ENCODE measurements around the gene HOMEZ.
"Not testable (repeated sequence)": the region's sequence is repeated elsewhere in the genome, so short reads cannot be mapped to it uniquely, and the experiment has no call there.

The HOMEZ gene

GRCh38 chr14:23281247-23281646, 4.7 kb downstream of the HOMEZ start:
- no peaks in the 10 kb centered on the region; the same call in 1 of the 2 replicates for H3K4me1 ChIP-seq (ENCODE audit: low read length)
- no peaks in the 10 kb centered on the region for H4K20me1 ChIP-seq (ENCODE audit: insufficient read depth, low read length)
- no peaks in the 10 kb centered on the region for H3K9me2 ChIP-seq (replicated peaks; ENCODE audit: insufficient read depth, low read length)
- no peak overlapping the region for H3K4me2 ChIP-seq (ENCODE audit: low read depth, low read length)
- no peaks in the 10 kb centered on the region for H3K27me3 ChIP-seq (replicated peaks; ENCODE audit: insufficient read depth, low read length)
- no peak overlapping the region for H2AFZ ChIP-seq (ENCODE audit: low read length)
- H3K79me2 ChIP-seq (ENCODE audit: low read length): peaks cover 19% of the 10 kb centered on the region
- no peak for DNase-seq
- H3K9ac ChIP-seq (ENCODE audit: low read length): no peak overlapping the region
- no peaks in the 10 kb centered on the region; the same call in 1 of the 2 replicates for H3F3A ChIP-seq (ENCODE audit: insufficient read depth, low read length)
- no peaks in the 10 kb centered on the region for H3K9me3 ChIP-seq (replicated peaks; ENCODE audit: insufficient read depth, low read length)
- TF ChIP-seq EZH2phosphoT487 (IDR thresholded peaks at IDR 0.05; ENCODE audit: low read length) (no peak), CTCF (IDR thresholded peaks at IDR 0.05; ENCODE audit: low read length) (no peak), EZH2 (optimal IDR thresholded peaks at IDR 0.05; ENCODE audit: low read depth, low read length) (no peak)
- H3K4me3 ChIP-seq (ENCODE audit: low read length): no peak overlapping the region
- no peak overlapping the region for H3K27ac ChIP-seq (ENCODE audit: low read length)
- H3K36me3 ChIP-seq (replicated peaks; ENCODE audit: insufficient read depth, low read length): no peaks in the 10 kb centered on the region

- H2AFZ ChIP-seq (ENCODE audit: low read length); H3F3A ChIP-seq (ENCODE audit: insufficient read depth, low read length); H3K27me3 ChIP-seq (replicated peaks; ENCODE audit: insufficient read depth, low read length); H3K9me3 ChIP-seq (replicated peaks; ENCODE audit: insufficient read depth, low read length); H3K27ac ChIP-seq (ENCODE audit: low read length); H3K79me2 ChIP-seq (ENCODE audit: low read length); H4K20me1 ChIP-seq (ENCODE audit: insufficient read depth, low read length); H3K4me1 ChIP-seq (ENCODE audit: low read length); H3K9ac ChIP-seq (ENCODE audit: low read length); DNase-seq; H3K4me3 ChIP-seq (ENCODE audit: low read length); H3K36me3 ChIP-seq (replicated peaks; ENCODE audit: insufficient read depth, low read length); H3K9me2 ChIP-seq (replicated peaks; ENCODE audit: insufficient read depth, low read length); H3K4me2 ChIP-seq (ENCODE audit: low read depth, low read length): not testable (repeated sequence)
Observed at GRCh38 chr14:23277928-23278327, 8.0 kb downstream of the HOMEZ start.

GRCh38 chr14:23277189-23277588, 8.7 kb downstream of the HOMEZ start:
- Histone ChIP-seq H3K9me2 (replicated peaks; ENCODE audit: insufficient read depth, low read length) (no peaks in the 10 kb centered on the region), H3K4me3 (ENCODE audit: low read length) (no peak overlapping the region), H3K4me2 (ENCODE audit: low read depth, low read length) (no peak overlapping the region), H3K79me2 (ENCODE audit: low read length) (no peaks in the 10 kb centered on the region), H4K20me1 (ENCODE audit: insufficient read depth, low read length) (no peaks in the 10 kb centered on the region), H3K27me3 (replicated peaks; ENCODE audit: insufficient read depth, low read length) (no peaks in the 10 kb centered on the region), H2AFZ (ENCODE audit: low read length) (no peak overlapping the region), H3K9me3 (replicated peaks; ENCODE audit: insufficient read depth, low read length) (no peaks in the 10 kb centered on the region), H3K36me3 (replicated peaks; ENCODE audit: insufficient read depth, low read length) (no peaks in the 10 kb centered on the region), H3F3A (ENCODE audit: insufficient read depth, low read length) (no peaks in the 10 kb centered on the region), H3K4me1 (ENCODE audit: low read length) (no peaks in the 10 kb centered on the region), H3K9ac (ENCODE audit: low read length) (no peak overlapping the region), H3K27ac (ENCODE audit: low read length) (no peak overlapping the region)
- DNase-seq: no peak
- TF ChIP-seq CTCF (IDR thresholded peaks at IDR 0.05; ENCODE audit: low read length): no peak
- no peak for TF ChIP-seq EZH2 (optimal IDR thresholded peaks at IDR 0.05; ENCODE audit: low read depth, low read length)
- no peak for TF ChIP-seq EZH2phosphoT487 (IDR thresholded peaks at IDR 0.05; ENCODE audit: low read length)

- no peak overlapping the region for H3K4me3 ChIP-seq (ENCODE audit: low read length)
- no peak for DNase-seq
- H3K4me1 ChIP-seq (ENCODE audit: low read length): no peaks in the 10 kb centered on the region
- H3K9ac ChIP-seq (ENCODE audit: low read length): no peak overlapping the region
- no peaks in the 10 kb centered on the region for H4K20me1 ChIP-seq (ENCODE audit: insufficient read depth, low read length)
- no peaks in the 10 kb centered on the region for H3F3A ChIP-seq (ENCODE audit: insufficient read depth, low read length)
- H3K4me2 ChIP-seq (ENCODE audit: low read depth, low read length): no peak overlapping the region
- H2AFZ ChIP-seq (ENCODE audit: low read length): no peak overlapping the region
- TF ChIP-seq CTCF (IDR thresholded peaks at IDR 0.05; ENCODE audit: low read length): no peak
- no peak for TF ChIP-seq EZH2phosphoT487 (IDR thresholded peaks at IDR 0.05; ENCODE audit: low read length)
- no peak for TF ChIP-seq EZH2 (optimal IDR thresholded peaks at IDR 0.05; ENCODE audit: low read depth, low read length)
- no peaks in the 10 kb centered on the region for H3K9me3 ChIP-seq (replicated peaks; ENCODE audit: insufficient read depth, low read length)
- H3K27me3 ChIP-seq (replicated peaks; ENCODE audit: insufficient read depth, low read length): no peaks in the 10 kb centered on the region
- no peak overlapping the region for H3K27ac ChIP-seq (ENCODE audit: low read length)
- H3K9me2 ChIP-seq (replicated peaks; ENCODE audit: insufficient read depth, low read length): no peaks in the 10 kb centered on the region
- no peaks in the 10 kb centered on the region for H3K79me2 ChIP-seq (ENCODE audit: low read length)
- H3K36me3 ChIP-seq (replicated peaks; ENCODE audit: insufficient read depth, low read length): no peaks in the 10 kb centered on the region
Observed at GRCh38 chr14:23275412-23275811, 10.5 kb downstream of the HOMEZ start.
